A549 treated with Hydrocortisone at 1 μM for 4 hours (cell line): ENCODE measurements around the gene OR8J3. TPM values are rescaled to one million over a fixed set of nuclear protein-coding genes. Genes with fewer than 3 reads are reported as not detected.

ENCODE experiments used
- total RNA-seq: library from RNA; stranded (reverse); fragments of 200-300 nt; extraction: Qiagen RNA extraction; gene quantifications from 5 replicates; pipeline ENCODE4 v1.2.3, GENCODE V29; 2022

The OR8J3 gene
- not detected in 5 replicates for total RNA-seq

GRCh38 chr11:56140151-56140661 is at the start of gene OR8J3:
Gene OR8J3, minus strand, starts transcription at chr11:56140201. Its CDS starts 2,483 bp downstream, at chr11:56137718.

GRCh38 chr11:56176318-56176717 is 36.3 kb upstream of the OR8J3 start, which contains the start of gene OR5J2:
Gene OR5J2, plus strand, starts transcription at chr11:56176618. Its CDS starts 0 bp downstream, at chr11:56176618.

GRCh38 chr11:56160217-56160616 is 20.2 kb upstream of the OR8J3 start, which contains the start of gene OR8K5:
Gene OR8K5, minus strand, starts transcription at chr11:56160317. Its CDS starts 0 bp downstream, at chr11:56160317.

GRCh38 chr11:56122073-56122472 is 17.9 kb downstream of the OR8J3 start, which contains the start of gene OR8H3:
Gene OR8H3, plus strand, starts transcription at chr11:56122373. Its CDS starts 0 bp downstream, at chr11:56122373.

GRCh38 chr11:56103210-56103737 is 36.7 kb downstream of the OR8J3 start, which contains the start of gene OR8H2:
Gene OR8H2, plus strand, starts transcription at chr11:56103687. Its CDS starts 1,356 bp downstream, at chr11:56105043.

GRCh38 chr11:56093008-56093407 is 47.0 kb downstream of the OR8J3 start, which contains the start of gene OR8I2:
Gene OR8I2, plus strand, starts transcription at chr11:56093308. Its CDS starts 0 bp downstream, at chr11:56093308.

Other genes starting within 250 kb of the OR8J3 start
- gene OR5W2, start 225.6 kb downstream of the OR8J3 start, total RNA-seq = not detected in 5 replicates
- gene OR5I1, start 203.8 kb downstream of the OR8J3 start, total RNA-seq = not detected in 5 replicates
- not detected in 5 replicates for gene OR10AG1, start 170.3 kb downstream of the OR8J3 start, total RNA-seq
- not detected in 5 replicates for gene OR5F1, start 145.6 kb downstream of the OR8J3 start, total RNA-seq
- not detected in 5 replicates for gene OR5AS1, start 112.5 kb downstream of the OR8J3 start, total RNA-seq
- gene OR8I2, start 46.9 kb downstream of the OR8J3 start, total RNA-seq = not detected in 5 replicates
- gene OR8H2, start 36.5 kb downstream of the OR8J3 start, total RNA-seq = not detected in 5 replicates
- gene OR8H3, start 17.8 kb downstream of the OR8J3 start, total RNA-seq = not detected in 5 replicates
- not detected in 5 replicates for gene OR8K5, start 20.1 kb upstream of the OR8J3 start, total RNA-seq
- gene OR5J2, start 36.4 kb upstream of the OR8J3 start, total RNA-seq = not detected in 5 replicates
- not detected in 5 replicates for gene OR5T2, start 94.1 kb upstream of the OR8J3 start, total RNA-seq
- gene OR5T3, start 112.1 kb upstream of the OR8J3 start, total RNA-seq = not detected in 5 replicates
- gene OR5T1, start 134.0 kb upstream of the OR8J3 start, total RNA-seq = not detected in 5 replicates
- gene OR8H1, start 152.1 kb upstream of the OR8J3 start, total RNA-seq = not detected in 5 replicates
- gene OR8K3, start 174.9 kb upstream of the OR8J3 start, total RNA-seq = not detected in 5 replicates
- not detected in 5 replicates for gene OR8K1, start 205.8 kb upstream of the OR8J3 start, total RNA-seq
- not detected in 5 replicates for gene OR8J1, start 214.1 kb upstream of the OR8J3 start, total RNA-seq
- not detected in 5 replicates for gene OR8U1, start 235.4 kb upstream of the OR8J3 start, total RNA-seq